Memory B cell (primary cell): Measurements from ENCODE around the gene CHRNA4.
"Not testable (repeated sequence)": the region's sequence is repeated elsewhere in the genome, so short reads cannot be mapped to it uniquely, and the experiment has no call there.

Experiments
- ATAC-seq: fragments of 150-1000 bp; cut with Tn5 transposase; 2 replicates; pipeline ENCODE4 v1.10.0; 2021; ENCODE audit warnings: low read depth, mild to moderate bottlenecking, moderate library complexity
- DNase-seq, 2 donors: peaks; one replicate each; pipeline ENCODE4 v3.0.0; 2022; ENCODE audit warnings: low spot score in 2 of 2
- H3K27ac Mint-ChIP-seq: one replicate; pipeline ENCODE4 v1.8.0; 2022; ENCODE audit warnings: mild to moderate bottlenecking, moderate library complexity, mixed read lengths
- H3K27me3 Mint-ChIP-seq: one replicate; pipeline ENCODE4 v1.8.0; 2022; ENCODE audit warnings: mixed read lengths
- H3K36me3 Mint-ChIP-seq: one replicate; pipeline ENCODE4 v1.8.0; 2022; ENCODE audit warnings: mild to moderate bottlenecking, mixed read lengths
- H3K4me1 Mint-ChIP-seq: one replicate; pipeline ENCODE4 v1.8.0; 2022; ENCODE audit warnings: mixed read lengths
- H3K4me3 Mint-ChIP-seq: one replicate; pipeline ENCODE4 v1.8.0; 2022; ENCODE audit warnings: mild to moderate bottlenecking, moderate library complexity, mixed read lengths
- H3K9me3 Mint-ChIP-seq: one replicate; pipeline ENCODE4 v1.8.0; 2022; ENCODE audit warnings: mixed read lengths

Gene CHRNA4

GRCh38 chr20:63347081-63347741, 13.9 kb downstream of the CHRNA4 start:
- no peaks in the 10 kb centered on the region for H3K36me3 Mint-ChIP-seq
- no peak overlapping the region for H3K27ac Mint-ChIP-seq
- H3K4me3 Mint-ChIP-seq, result no peak overlapping the region
- peaks cover 2% of the 10 kb centered on the region for H3K4me1 Mint-ChIP-seq
- ATAC-seq, result no peak
- no peak for DNase-seq
- H3K27me3 Mint-ChIP-seq, result peaks cover 4% of the 10 kb centered on the region
- H3K9me3 Mint-ChIP-seq, result peaks cover 3% of the 10 kb centered on the region

DNA sequence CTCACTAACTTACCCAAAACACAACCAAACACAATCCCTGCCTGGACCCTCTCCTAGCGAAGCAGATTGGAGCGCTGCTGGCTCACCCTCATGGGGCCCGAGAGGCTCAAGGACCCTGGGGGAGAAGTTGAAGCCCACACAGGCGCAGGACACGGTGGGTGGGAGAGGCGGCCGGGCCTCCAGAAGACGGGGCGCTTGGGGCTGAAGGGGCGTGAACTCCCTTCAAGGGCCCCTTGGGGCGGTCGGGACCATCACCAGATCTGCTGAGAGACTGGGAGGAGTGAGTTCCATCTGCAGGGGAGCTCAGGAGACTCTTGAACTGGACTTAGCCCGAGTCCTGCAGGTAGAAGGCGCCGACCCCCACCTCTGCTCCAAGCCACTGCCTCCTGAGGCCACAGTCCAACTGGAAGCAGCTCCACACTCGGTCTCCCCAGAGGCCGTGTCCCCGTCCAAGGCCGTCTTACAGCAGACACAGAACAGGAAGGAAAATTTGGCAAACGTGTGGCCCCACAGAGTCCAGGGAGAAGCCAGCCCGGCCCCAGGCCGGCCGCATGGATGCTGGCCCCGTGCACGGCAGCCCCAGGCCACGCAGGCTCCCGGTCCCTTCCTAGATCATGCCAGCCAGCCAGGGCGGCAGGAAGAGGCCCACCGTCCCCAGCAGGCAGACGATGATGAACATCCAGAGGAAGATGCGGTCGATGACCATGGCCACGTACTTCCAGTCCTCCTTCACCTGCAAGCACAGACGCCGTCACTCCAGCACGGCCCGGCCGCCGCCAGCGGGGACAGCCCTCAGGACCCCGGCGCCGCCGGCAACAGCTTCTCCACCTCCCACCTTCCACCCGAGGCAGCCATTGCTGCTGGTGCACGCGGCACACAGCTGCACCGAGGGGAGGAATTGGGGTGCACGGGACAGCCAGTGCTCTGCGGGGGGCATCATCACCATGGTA, 14.7 kb downstream of the CHRNA4 start:
- Mint-ChIP-seq H3K36me3 (no peaks in the 10 kb centered on the region), H3K4me1 (peaks cover 2% of the 10 kb centered on the region), H3K27ac (no peak overlapping the region), H3K4me3 (no peak overlapping the region), H3K9me3 (peaks cover 3% of the 10 kb centered on the region), H3K27me3 (peaks cover 7% of the 10 kb centered on the region)
- no peak for ATAC-seq
- DNase-seq, result no peak

GRCh38 chr20:63345328-63346100, 15.6 kb downstream of the CHRNA4 start:
- H3K27me3 Mint-ChIP-seq, result peaks cover 7% of the 10 kb centered on the region
- H3K4me1 Mint-ChIP-seq, result peaks cover 2% of the 10 kb centered on the region

DNA sequence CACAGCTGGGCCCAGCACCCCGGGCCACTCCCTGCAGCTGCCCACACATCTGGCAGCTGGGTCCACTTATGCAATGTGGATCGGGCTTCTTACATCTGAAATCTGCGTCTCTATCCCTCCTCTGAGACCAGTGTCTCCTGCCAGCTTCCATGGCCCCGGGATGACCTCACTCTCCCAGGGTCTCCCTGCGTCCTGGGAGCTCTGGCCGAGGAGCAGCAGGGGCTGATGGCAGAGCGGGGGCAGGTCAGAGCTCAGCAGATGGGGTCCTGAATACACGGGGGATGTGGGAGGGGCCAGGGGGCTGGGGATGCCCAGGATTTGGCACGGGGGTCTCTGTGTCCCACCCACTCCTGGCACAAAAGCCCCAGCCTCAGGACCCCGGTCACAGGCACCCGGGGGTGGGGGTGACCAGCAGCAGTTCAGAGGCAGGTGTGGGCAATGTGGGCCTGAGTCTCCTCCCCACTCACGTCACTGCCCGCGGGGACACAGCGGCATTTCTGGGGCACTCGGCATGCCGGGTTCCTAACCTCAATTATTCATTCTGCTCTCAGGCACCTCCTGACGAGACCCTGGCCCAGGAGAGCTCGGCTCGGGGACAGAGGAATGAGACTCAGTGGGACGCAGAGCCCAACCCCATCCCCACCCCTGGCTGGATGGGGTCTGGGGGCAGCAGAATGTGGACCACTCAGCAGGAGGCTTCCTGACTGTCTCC, 16.4 kb downstream of the CHRNA4 start:
- H3K9me3 Mint-ChIP-seq, result no peaks in the 10 kb centered on the region
- no peaks in the 10 kb centered on the region for H3K36me3 Mint-ChIP-seq
- H3K27me3 Mint-ChIP-seq, result peaks cover 7% of the 10 kb centered on the region
- no peaks in the 10 kb centered on the region for H3K4me1 Mint-ChIP-seq
- DNase-seq (no peak), ATAC-seq (no peak)
- no peak overlapping the region for H3K4me3 Mint-ChIP-seq
- no peak overlapping the region for H3K27ac Mint-ChIP-seq

More at GRCh38 chr20:63345328-63346100, 15.6 kb downstream of the CHRNA4 start:
- H3K36me3 Mint-ChIP-seq, result no peaks in the 10 kb centered on the region
- H3K27ac Mint-ChIP-seq, result no peak overlapping the region
- no peak for DNase-seq
- H3K4me3 Mint-ChIP-seq, result no peak overlapping the region
- no peak for ATAC-seq
- peaks cover 3% of the 10 kb centered on the region for H3K9me3 Mint-ChIP-seq

- ATAC-seq (no peak), DNase-seq (no peak)
- Mint-ChIP-seq H3K9me3 (no peaks in the 10 kb centered on the region), H3K36me3 (no peaks in the 10 kb centered on the region), H3K4me3 (no peak overlapping the region), H3K27me3 (peaks cover 7% of the 10 kb centered on the region), H3K27ac (no peak overlapping the region), H3K4me1 (no peaks in the 10 kb centered on the region)
These were observed 17.4 kb downstream of the CHRNA4 start for GRCh38 chr20:63343460-63344445.

GRCh38 chr20:63342561-63343459, 18.3 kb downstream of the CHRNA4 start:
- H3K36me3 Mint-ChIP-seq, result no peaks in the 10 kb centered on the region
- ATAC-seq, result no peak
- no peak for DNase-seq
- no peaks in the 10 kb centered on the region for H3K4me1 Mint-ChIP-seq
- H3K27me3 Mint-ChIP-seq, result peaks cover 10% of the 10 kb centered on the region
- H3K27ac Mint-ChIP-seq, result no peak overlapping the region
- H3K9me3 Mint-ChIP-seq, result no peaks in the 10 kb centered on the region
- no peak overlapping the region for H3K4me3 Mint-ChIP-seq

GRCh38 chr20:63340158-63340688, 20.9 kb downstream of the CHRNA4 start:
- H3K27me3 Mint-ChIP-seq, result peaks cover 11% of the 10 kb centered on the region
- H3K9me3 Mint-ChIP-seq, H3K27ac Mint-ChIP-seq, ATAC-seq, H3K4me3 Mint-ChIP-seq, DNase-seq, H3K36me3 Mint-ChIP-seq, H3K4me1 Mint-ChIP-seq: not testable (repeated sequence)

- not testable (repeated sequence) for H3K36me3 Mint-ChIP-seq, H3K9me3 Mint-ChIP-seq, ATAC-seq, H3K4me1 Mint-ChIP-seq, DNase-seq, H3K4me3 Mint-ChIP-seq, H3K27ac Mint-ChIP-seq
- H3K27me3 Mint-ChIP-seq, result peaks cover 11% of the 10 kb centered on the region
These were observed 21.7 kb downstream of the CHRNA4 start for GRCh38 chr20:63339154-63340094.

DNA sequence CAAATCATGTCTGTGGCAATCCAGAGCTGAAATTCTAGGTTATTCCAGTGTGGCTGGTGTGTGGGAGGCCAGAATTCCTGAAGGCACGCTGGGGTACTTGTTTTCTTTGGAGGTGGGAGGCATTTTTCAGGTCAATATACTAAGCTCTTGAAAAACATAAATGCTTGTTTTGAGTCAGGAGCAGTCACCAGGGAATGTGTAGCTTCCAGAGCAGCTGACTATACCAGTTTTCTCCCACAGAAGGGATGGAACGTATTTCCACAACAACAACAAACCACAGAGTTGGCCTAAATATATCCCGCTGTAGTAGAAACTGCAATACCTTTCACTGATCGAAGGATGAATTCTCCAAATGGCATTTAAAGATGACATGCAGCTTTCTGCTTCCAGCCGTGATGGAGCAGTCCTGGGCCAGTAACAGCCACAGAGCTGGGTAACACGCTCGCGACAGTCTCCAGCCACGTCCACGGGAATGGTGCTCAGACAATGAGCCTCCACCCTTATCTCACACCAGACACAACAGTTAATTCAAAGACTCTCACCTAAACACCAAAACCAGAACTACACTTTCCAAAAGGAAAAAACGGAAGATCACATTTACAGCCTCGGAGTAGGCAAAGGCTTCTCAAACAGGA, 23.2 kb downstream of the CHRNA4 start:
- Mint-ChIP-seq H3K36me3 (peaks cover 1% of the 10 kb centered on the region), H3K9me3 (no peaks in the 10 kb centered on the region), H3K27me3 (peaks cover 12% of the 10 kb centered on the region), H3K27ac (no peak overlapping the region), H3K4me1 (no peaks in the 10 kb centered on the region), H3K4me3 (no peak overlapping the region)
- ATAC-seq (no peak), DNase-seq (no peak)

DNA sequence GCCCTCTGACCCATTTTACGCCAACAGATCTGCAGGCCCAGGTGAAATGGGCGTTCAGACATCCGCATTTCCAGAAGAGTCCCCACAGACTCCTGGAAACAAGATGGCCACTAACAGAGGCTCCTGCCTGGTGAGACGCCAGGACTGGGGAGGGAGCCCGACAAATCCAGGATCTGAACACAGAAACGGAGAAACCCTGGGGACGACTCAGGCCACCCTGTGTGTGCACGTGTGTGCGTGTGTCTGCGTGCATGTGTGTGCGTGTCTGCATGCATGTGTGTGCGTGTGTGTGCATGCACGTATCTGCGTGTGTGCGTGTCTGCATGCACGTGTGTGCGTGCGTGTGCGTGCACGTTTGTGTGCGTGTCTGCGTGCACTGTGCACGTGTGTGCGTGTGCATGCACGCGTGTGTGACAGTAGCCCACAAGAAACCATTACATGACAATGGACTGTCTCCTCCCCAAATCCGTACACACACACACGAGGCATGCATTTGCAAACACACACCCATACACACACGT, 24.9 kb downstream of the CHRNA4 start:
- H3K27me3 Mint-ChIP-seq, result peaks cover 12% of the 10 kb centered on the region
- H3K27ac Mint-ChIP-seq, result no peak overlapping the region
- no peaks in the 10 kb centered on the region for H3K4me1 Mint-ChIP-seq
- ATAC-seq, result no peak
- no peak overlapping the region for H3K4me3 Mint-ChIP-seq
- no peak for DNase-seq
- peaks cover 7% of the 10 kb centered on the region for H3K9me3 Mint-ChIP-seq
- peaks cover 4% of the 10 kb centered on the region for H3K36me3 Mint-ChIP-seq
